ENCODE results near the gene STC2.

The STC2 gene

GRCh38 chr5:173328844-173329490 is 753 bp upstream of the STC2 start:
- DNase-seq: no peak

GRCh38 chr5:173327084-173327947 is 898 bp downstream of the STC2 start:
- no peak for DNase-seq

GRCh38 chr5:173326501-173326960 is 1.7 kb downstream of the STC2 start:
- DNase-seq: peak; percentile 58

- no peak for DNase-seq
Observed at GRCh38 chr5:173325091-173325698, 3.0 kb downstream of the STC2 start.

GRCh38 chr5:173324115-173325001 is 3.9 kb downstream of the STC2 start:
- no peak for DNase-seq

GRCh38 chr5:173323799-173324114 is 4.5 kb downstream of the STC2 start:
- DNase-seq: no peak

- no peak for DNase-seq
Observed at GRCh38 chr5:173323106-173323798, 5.0 kb downstream of the STC2 start.

GRCh38 chr5:173321886-173322285 is 6.3 kb downstream of the STC2 start:
- peak; percentile 33 for DNase-seq

- DNase-seq: no peak
Observed at GRCh38 chr5:173320259-173320658, 8.0 kb downstream of the STC2 start.

- DNase-seq: no peak
Observed at GRCh38 chr5:173319646-173320045, 8.6 kb downstream of the STC2 start.

GRCh38 chr5:173318881-173319620 is 9.2 kb downstream of the STC2 start:
- DNase-seq: no peak

- no peak for DNase-seq
Observed at GRCh38 chr5:173318330-173318729, 9.9 kb downstream of the STC2 start.

GRCh38 chr5:173317852-173318251 is 10.4 kb downstream of the STC2 start:
- no peak for DNase-seq

GRCh38 chr5:173317091-173317730 is 11.0 kb downstream of the STC2 start:
- DNase-seq: no peak

GRCh38 chr5:173316339-173317020 is 11.7 kb downstream of the STC2 start:
- DNase-seq: no peak

- no peak for DNase-seq
Observed at GRCh38 chr5:173315495-173316338, 12.5 kb downstream of the STC2 start.

GRCh38 chr5:173314166-173314952 is 13.9 kb downstream of the STC2 start:
- DNase-seq: no peak

GRCh38 chr5:173313351-173313801 is 14.8 kb downstream of the STC2 start:
- no peak for DNase-seq

GRCh38 chr5:173312821-173313220 is 15.4 kb downstream of the STC2 start:
- DNase-seq: no peak

Measured in MV-4-11 (cell line).